ENCODE results near the gene MAT2B.

Gene MAT2B

DNA sequence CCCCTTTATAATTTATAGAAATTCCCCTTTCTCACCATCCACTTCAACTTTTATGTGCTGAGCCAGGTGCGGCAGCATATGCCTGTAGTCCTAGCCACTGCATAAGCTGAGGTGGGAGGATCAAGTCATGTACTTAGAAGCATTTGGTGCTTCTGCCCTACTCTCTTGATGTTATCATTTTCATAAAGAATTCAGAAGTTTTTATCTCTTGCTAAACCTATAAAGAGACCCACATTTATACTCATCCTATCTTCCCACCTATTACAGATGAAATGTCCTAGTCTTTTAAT lies 26.5 kb upstream of the MAT2B start:
- no peak overlapping the region for H3K4me3 ChIP-seq (replicated peaks; ENCODE audit: low read depth, low read length)
- no peak for DNase-seq (ENCODE audit: extremely low read depth, low read depth)
- TF ChIP-seq, protein P1, sequence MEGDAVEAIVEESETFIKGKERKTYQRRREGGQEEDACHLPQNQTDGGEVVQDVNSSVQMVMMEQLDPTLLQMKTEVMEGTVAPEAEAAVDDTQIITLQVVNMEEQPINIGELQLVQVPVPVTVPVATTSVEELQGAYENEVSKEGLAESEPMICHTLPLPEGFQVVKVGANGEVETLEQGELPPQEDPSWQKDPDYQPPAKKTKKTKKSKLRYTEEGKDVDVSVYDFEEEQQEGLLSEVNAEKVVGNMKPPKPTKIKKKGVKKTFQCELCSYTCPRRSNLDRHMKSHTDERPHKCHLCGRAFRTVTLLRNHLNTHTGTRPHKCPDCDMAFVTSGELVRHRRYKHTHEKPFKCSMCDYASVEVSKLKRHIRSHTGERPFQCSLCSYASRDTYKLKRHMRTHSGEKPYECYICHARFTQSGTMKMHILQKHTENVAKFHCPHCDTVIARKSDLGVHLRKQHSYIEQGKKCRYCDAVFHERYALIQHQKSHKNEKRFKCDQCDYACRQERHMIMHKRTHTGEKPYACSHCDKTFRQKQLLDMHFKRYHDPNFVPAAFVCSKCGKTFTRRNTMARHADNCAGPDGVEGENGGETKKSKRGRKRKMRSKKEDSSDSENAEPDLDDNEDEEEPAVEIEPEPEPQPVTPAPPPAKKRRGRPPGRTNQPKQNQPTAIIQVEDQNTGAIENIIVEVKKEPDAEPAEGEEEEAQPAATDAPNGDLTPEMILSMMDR (IDR thresholded peaks at IDR 0.05; ENCODE audit: low read depth, low read length, missing control alignments): no peak

DNA sequence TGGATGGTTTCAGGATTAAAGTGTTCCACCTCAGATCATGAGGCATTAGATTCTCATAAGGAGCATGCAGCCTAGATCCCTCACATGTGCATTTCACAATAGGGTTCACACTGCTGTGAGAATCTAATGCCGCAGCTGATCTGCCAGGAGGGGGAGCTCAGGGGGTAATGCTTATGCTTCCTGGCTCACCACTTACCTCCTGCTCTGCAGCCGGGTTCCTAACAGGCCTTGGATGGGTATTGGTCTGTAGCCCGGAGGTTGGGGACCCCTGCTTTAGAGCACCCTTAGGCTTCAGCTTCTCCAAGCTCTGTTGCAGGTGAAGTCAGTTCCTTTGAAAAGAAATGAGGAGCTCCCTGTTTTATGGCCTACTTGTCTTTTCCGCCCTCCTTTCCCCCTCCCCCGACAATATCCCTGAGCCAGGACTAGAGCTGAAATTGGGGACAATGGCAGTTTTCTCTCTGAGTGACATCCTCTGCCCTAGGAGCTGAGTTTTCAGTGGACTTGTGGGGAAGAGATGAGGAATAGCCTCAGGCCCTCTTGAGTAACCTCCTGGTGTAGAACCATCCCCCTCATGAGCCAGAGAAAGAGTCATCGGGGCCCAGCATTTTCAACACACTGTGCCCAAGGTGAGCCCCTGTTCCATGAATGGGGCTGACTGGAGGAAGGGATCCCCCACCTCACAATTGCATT lies 16.2 kb upstream of the MAT2B start:
- DNase-seq (ENCODE audit: extremely low read depth, low read depth): no peak
- TF ChIP-seq, protein P1 (IDR thresholded peaks at IDR 0.05; ENCODE audit: low read depth, low read length, missing control alignments): peak; percentile 46
- no peak overlapping the region for H3K4me3 ChIP-seq (replicated peaks; ENCODE audit: low read depth, low read length)

DNA sequence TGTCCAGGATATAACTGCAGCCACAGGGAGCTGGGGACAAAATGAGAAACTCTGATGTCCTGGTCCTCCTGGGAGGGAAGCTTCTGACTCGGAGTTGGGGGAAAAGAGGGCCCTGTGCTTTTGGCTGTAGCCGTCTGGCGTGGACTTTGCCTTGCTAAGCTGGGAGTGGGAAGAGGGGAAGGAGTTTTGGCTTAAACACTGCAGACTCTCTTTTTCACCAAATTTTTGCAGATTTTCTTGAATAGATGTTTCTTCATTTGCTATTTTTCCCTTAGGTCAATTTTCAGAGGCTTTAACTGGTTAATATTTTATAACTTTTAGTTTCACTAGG lies 15.7 kb upstream of the MAT2B start:
- TF ChIP-seq, protein P1 (IDR thresholded peaks at IDR 0.05; ENCODE audit: low read depth, low read length, missing control alignments): no peak
- no peak overlapping the region for H3K4me3 ChIP-seq (replicated peaks; ENCODE audit: low read depth, low read length)

DNA sequence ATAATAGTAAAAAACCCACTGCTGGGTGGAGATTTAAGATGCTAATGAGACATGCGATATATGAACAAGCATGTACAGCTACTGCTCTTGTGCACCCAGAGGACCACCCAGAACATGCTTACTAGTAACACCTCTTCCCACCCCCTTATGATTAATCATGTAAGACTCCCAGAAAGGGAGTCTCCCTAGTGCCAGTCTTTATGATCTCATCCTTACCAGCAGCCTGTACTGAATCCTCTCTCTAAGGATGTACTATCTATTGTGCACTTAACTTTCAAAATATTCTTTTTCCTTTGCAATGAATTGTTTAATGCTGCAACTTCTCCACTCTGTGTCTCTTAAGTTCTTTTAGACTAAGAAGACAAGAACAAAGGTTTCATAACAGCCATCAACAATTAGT lies 9.1 kb upstream of the MAT2B start:
- no peak for DNase-seq (ENCODE audit: extremely low read depth, low read depth)
- TF ChIP-seq, protein P1 (IDR thresholded peaks at IDR 0.05; ENCODE audit: low read depth, low read length, missing control alignments): no peak

More for the DNA sequence above, 15.7 kb upstream of the MAT2B start:
- no peak for DNase-seq (ENCODE audit: extremely low read depth, low read depth)

DNA sequence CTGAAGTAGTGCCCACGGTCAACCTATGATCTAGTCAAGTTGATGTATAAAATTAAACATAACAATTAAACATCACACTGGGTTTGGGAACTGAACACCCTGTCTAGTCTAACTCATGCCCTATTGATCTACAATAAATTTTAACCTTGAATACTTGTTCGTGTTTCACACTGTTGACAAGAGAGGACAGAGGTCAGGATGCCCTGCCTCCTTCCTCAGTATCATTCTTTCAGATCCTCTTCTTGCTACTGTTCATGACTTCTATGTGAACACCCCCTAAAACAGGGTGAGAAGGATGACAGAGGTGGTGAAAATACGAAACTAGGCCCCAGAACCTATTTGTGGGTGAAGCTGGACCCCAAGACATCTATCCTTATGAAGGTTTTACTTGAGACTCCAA lies 8.1 kb upstream of the MAT2B start:
- TF ChIP-seq, protein P1 (IDR thresholded peaks at IDR 0.05; ENCODE audit: low read depth, low read length, missing control alignments): no peak
- no peak overlapping the region for H3K4me3 ChIP-seq (replicated peaks; ENCODE audit: low read depth, low read length)
- DNase-seq (ENCODE audit: extremely low read depth, low read depth): no peak

More for the DNA sequence above, 9.1 kb upstream of the MAT2B start:
- no peak overlapping the region for H3K4me3 ChIP-seq (replicated peaks; ENCODE audit: low read depth, low read length)

DNA sequence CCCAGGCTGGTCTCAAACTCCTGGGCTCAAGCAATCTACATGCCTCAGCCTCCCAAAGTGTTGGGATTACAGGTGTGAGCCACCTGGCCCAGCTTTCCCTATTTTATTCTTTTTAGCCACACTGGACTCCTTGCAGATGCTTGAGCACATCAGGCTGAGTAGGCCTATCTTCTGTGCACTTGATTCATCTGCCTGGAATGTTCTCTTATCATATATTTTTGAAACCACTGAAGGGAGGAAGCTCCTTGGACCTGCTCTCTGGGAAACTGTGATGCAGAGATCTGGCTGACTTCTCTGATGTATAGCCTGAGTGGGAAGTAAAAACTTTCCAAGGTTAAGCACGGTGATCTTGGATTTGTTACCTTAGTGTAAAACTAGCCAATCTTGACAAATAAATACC lies 6.5 kb upstream of the MAT2B start:
- DNase-seq (ENCODE audit: extremely low read depth, low read depth): no peak
- TF ChIP-seq, protein P1 (IDR thresholded peaks at IDR 0.05; ENCODE audit: low read depth, low read length, missing control alignments): no peak
- no peak overlapping the region for H3K4me3 ChIP-seq (replicated peaks; ENCODE audit: low read depth, low read length)

DNA sequence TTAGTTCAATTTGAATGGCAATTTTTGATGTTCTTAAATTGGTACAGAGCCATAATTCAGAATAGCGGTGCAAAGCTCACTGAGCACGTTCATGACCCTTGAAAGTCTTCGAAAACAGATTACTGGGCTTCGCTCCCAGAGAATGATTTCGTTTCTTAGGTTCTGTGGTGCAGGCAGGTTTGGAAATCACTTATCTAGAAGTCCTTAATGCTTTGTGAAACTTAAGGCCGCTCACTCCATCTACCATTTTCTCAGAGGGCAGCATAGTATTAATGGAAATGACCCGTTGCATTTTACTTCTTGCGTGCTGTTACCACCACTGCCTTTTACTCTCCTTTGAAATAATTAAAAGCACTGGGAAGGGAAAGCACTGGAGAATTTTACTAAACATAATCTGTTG lies 2.9 kb upstream of the MAT2B start:
- TF ChIP-seq, protein P1 (IDR thresholded peaks at IDR 0.05; ENCODE audit: low read depth, low read length, missing control alignments): no peak
- DNase-seq (ENCODE audit: extremely low read depth, low read depth): no peak
- H3K4me3 ChIP-seq (replicated peaks; ENCODE audit: low read depth, low read length): peak overlapping the region; percentile 89

Data from HFF-Myc (cell line).